Karpas-422 (cell line): ENCODE results near the gene SUV39H1. TPM values are rescaled to one million over a fixed set of nuclear protein-coding genes. Genes with fewer than 3 reads are reported as not detected.
"Not testable (repeated sequence)": the region's sequence is repeated elsewhere in the genome, so short reads cannot be mapped to it uniquely, and the experiment has no call there.

Experiments used
- DNase-seq: peaks from one replicate; pipeline ENCODE4 v3.0.0-alpha.2; 2015
- H2AFZ ChIP-seq: fragments of 200-600 bp; sonication (generic); 2 replicates; pipeline ENCODE4 v1.6.1; 2014; ENCODE audit warnings: antibody characterized with exemption, low read length, mixed read lengths
- H3K27ac ChIP-seq: fragments of 200-600 bp; sonication (generic); 2 replicates; pipeline ENCODE4 v1.5.1; 2014; ENCODE audit warnings: mild to moderate bottlenecking, low read length, moderate library complexity
- H3K27me3 ChIP-seq: fragments of 200-600 bp; sonication (generic); 2 replicates; pipeline ENCODE4 v1.6.1; 2014; ENCODE audit warnings: low read length, mixed read lengths
- H3K36me3 ChIP-seq: fragments of 200-600 bp; sonication (generic); 2 replicates; pipeline ENCODE4 v1.6.1; 2014; ENCODE audit warnings: low read length, mixed read lengths; ENCODE audit not compliant: insufficient read depth
- H3K4me1 ChIP-seq: fragments of 200-600 bp; sonication (generic); 2 replicates; pipeline ENCODE4 v1.6.1; 2014; ENCODE audit warnings: mild to moderate bottlenecking, low read length, mixed read lengths
- H3K4me2 ChIP-seq: fragments of 200-600 bp; sonication (generic); 2 replicates; pipeline ENCODE4 v1.6.1; 2014; ENCODE audit warnings: low read length, low read depth, mild to moderate bottlenecking; ENCODE audit not compliant: poor library complexity, severe bottlenecking
- H3K4me3 ChIP-seq: fragments of 200-600 bp; sonication (generic); 2 replicates; pipeline ENCODE4 v1.5.1; 2014; ENCODE audit warnings: mild to moderate bottlenecking, antibody characterized with exemption, low read length, mixed read lengths
- H3K79me2 ChIP-seq: fragments of 200-600 bp; sonication (generic); 2 replicates; pipeline ENCODE4 v1.6.1; 2014; ENCODE audit warnings: mild to moderate bottlenecking, low read length, mixed read lengths
- H3K9ac ChIP-seq: fragments of 200-600 bp; sonication (generic); 2 replicates; pipeline ENCODE4 v1.6.0; 2014; ENCODE audit warnings: low read length
- H3K9me2 ChIP-seq: fragments of 200-600 bp; sonication (generic), shearing (Covaris generic); replicated peaks from 2 replicates; pipeline ENCODE4 v1.6.0; 2014; ENCODE audit warnings: mild to moderate bottlenecking, low read length, moderate library complexity; ENCODE audit not compliant: insufficient read depth
- H3K9me3 ChIP-seq: fragments of 300-700, 200-600 bp; sonication (generic); 2 replicates; pipeline ENCODE4 v1.6.1; 2014; ENCODE audit warnings: low read length, mixed read lengths
- H4K20me1 ChIP-seq: fragments of 200-600 bp; sonication (generic); 2 replicates; pipeline ENCODE4 v1.6.1; 2014; ENCODE audit warnings: mild to moderate bottlenecking, antibody characterized with exemption, low read length, low read depth; ENCODE audit not compliant: insufficient read depth
- total RNA-seq: library from RNA; depleted of rRNA; stranded (reverse); fragments of >200 nt; shearing (Covaris generic); gene quantifications from 2 replicates; pipeline ENCODE4 v1.2.3, GENCODE V29; 2014; ENCODE audit warnings: low replicate concordance

Gene SUV39H1
- total RNA-seq, 1 experiment from 2014 or later: 9.5 TPM

GRCh38 chrX:48665991-48666390, 30.5 kb upstream of the SUV39H1 start:
- Histone ChIP-seq H3K27ac (no peak overlapping the region), H3K27me3 (no peaks in the 10 kb centered on the region), H3K9me2 (no peaks in the 10 kb centered on the region), H3K79me2 (no peaks in the 10 kb centered on the region), H3K4me3 (no peak overlapping the region), H4K20me1 (no peaks in the 10 kb centered on the region), H3K9me3 (no peaks in the 10 kb centered on the region), H3K4me1 (peaks cover 8% of the 10 kb centered on the region), H3K9ac (no peak overlapping the region), H2AFZ (no peak overlapping the region), H3K4me2 (no peak overlapping the region), H3K36me3 (no peaks in the 10 kb centered on the region)
- no peak for DNase-seq

GRCh38 chrX:48666649-48667048, 29.9 kb upstream of the SUV39H1 start:
- no peak overlapping the region for H3K27ac ChIP-seq
- no peaks in the 10 kb centered on the region for H3K36me3 ChIP-seq
- H3K4me2 ChIP-seq: no peak overlapping the region

GRCh38 chrX:48667509-48667908, 29.0 kb upstream of the SUV39H1 start:
- H3K9me3 ChIP-seq: no peaks in the 10 kb centered on the region
- DNase-seq: no peak
- no peak overlapping the region for H3K4me3 ChIP-seq
- H3K36me3 ChIP-seq: no peaks in the 10 kb centered on the region
- no peaks in the 10 kb centered on the region for H3K79me2 ChIP-seq
- no peak overlapping the region for H3K27ac ChIP-seq
- no peak overlapping the region for H3K4me2 ChIP-seq
- no peak overlapping the region for H3K9ac ChIP-seq
- no peaks in the 10 kb centered on the region for H3K9me2 ChIP-seq
- H4K20me1 ChIP-seq: no peaks in the 10 kb centered on the region
- H3K4me1 ChIP-seq: peaks cover 8% of the 10 kb centered on the region
- H3K27me3 ChIP-seq: no peaks in the 10 kb centered on the region
- no peak overlapping the region for H2AFZ ChIP-seq

More at GRCh38 chrX:48666649-48667048, 29.9 kb upstream of the SUV39H1 start:
- Histone ChIP-seq H3K9me2 (no peaks in the 10 kb centered on the region), H3K4me1 (peaks cover 8% of the 10 kb centered on the region), H3K79me2 (no peaks in the 10 kb centered on the region), H4K20me1 (no peaks in the 10 kb centered on the region), H3K27me3 (no peaks in the 10 kb centered on the region), H3K4me3 (no peak overlapping the region), H3K9ac (no peak overlapping the region), H3K9me3 (no peaks in the 10 kb centered on the region), H2AFZ (no peak overlapping the region)
- DNase-seq: no peak

- not testable (repeated sequence) for H3K9me3 ChIP-seq, H3K4me3 ChIP-seq, H2AFZ ChIP-seq, H3K4me2 ChIP-seq, H4K20me1 ChIP-seq, DNase-seq, H3K9me2 ChIP-seq, H3K9ac ChIP-seq, H3K4me1 ChIP-seq, H3K79me2 ChIP-seq, H3K36me3 ChIP-seq, H3K27ac ChIP-seq, H3K27me3 ChIP-seq
Measured at GRCh38 chrX:48668187-48668586, 28.3 kb upstream of the SUV39H1 start.

GRCh38 chrX:48676106-48676892, 20.2 kb upstream of the SUV39H1 start:
- H3K4me1 ChIP-seq: peaks cover 11% of the 10 kb centered on the region
- peak; percentile 94 for DNase-seq
- peak overlapping the region; percentile 84 for H3K4me3 ChIP-seq
- H3K79me2 ChIP-seq: peaks cover 4% of the 10 kb centered on the region; the same call in 1 of the 2 replicates
- H3K27ac ChIP-seq: peak overlapping the region; percentile 31
- no peak overlapping the region for H2AFZ ChIP-seq
- peak overlapping the region; percentile 79 for H3K4me2 ChIP-seq
- no peaks in the 10 kb centered on the region for H4K20me1 ChIP-seq
- no peaks in the 10 kb centered on the region for H3K27me3 ChIP-seq
- no peaks in the 10 kb centered on the region for H3K36me3 ChIP-seq
- H3K9me3 ChIP-seq: no peaks in the 10 kb centered on the region
- peak overlapping the region; percentile 90 for H3K9ac ChIP-seq
- H3K9me2 ChIP-seq: no peaks in the 10 kb centered on the region

- no peaks in the 10 kb centered on the region for H3K9me3 ChIP-seq
- no peaks in the 10 kb centered on the region for H3K36me3 ChIP-seq
- peaks cover 4% of the 10 kb centered on the region; the same call in 1 of the 2 replicates for H3K79me2 ChIP-seq
- H3K9ac ChIP-seq: peak overlapping the region; percentile 90
- peak overlapping the region; percentile 79 for H3K4me2 ChIP-seq
- H3K27ac ChIP-seq: no peak overlapping the region
- H3K4me1 ChIP-seq: peaks cover 11% of the 10 kb centered on the region
- no peaks in the 10 kb centered on the region for H3K27me3 ChIP-seq
- peak overlapping the region; percentile 84 for H3K4me3 ChIP-seq
- H3K9me2 ChIP-seq: no peaks in the 10 kb centered on the region
- no peaks in the 10 kb centered on the region for H4K20me1 ChIP-seq
- no peak overlapping the region for H2AFZ ChIP-seq
- peak; percentile 47 for DNase-seq
Measured at GRCh38 chrX:48676893-48677270, 19.7 kb upstream of the SUV39H1 start.

- Histone ChIP-seq H3K36me3 (no peaks in the 10 kb centered on the region), H3K27ac (no peak overlapping the region), H3K9me2 (no peaks in the 10 kb centered on the region), H3K4me3 (peak overlapping the region; percentile 84), H3K9me3 (no peaks in the 10 kb centered on the region), H4K20me1 (no peaks in the 10 kb centered on the region), H3K27me3 (no peaks in the 10 kb centered on the region), H3K4me2 (peak overlapping the region; percentile 79), H3K9ac (peak overlapping the region; percentile 90), H3K79me2 (peaks cover 4% of the 10 kb centered on the region; the same call in 1 of the 2 replicates), H3K4me1 (peaks cover 11% of the 10 kb centered on the region), H2AFZ (no peak overlapping the region)
- peak; percentile 32 for DNase-seq
Measured at GRCh38 chrX:48677516-48677915, 19.0 kb upstream of the SUV39H1 start.

GRCh38 chrX:48680467-48680866, 16.1 kb upstream of the SUV39H1 start:
- H3K36me3 ChIP-seq, H3K4me3 ChIP-seq, H2AFZ ChIP-seq, H4K20me1 ChIP-seq, H3K27me3 ChIP-seq, H3K4me2 ChIP-seq, H3K9me3 ChIP-seq, H3K9me2 ChIP-seq, H3K27ac ChIP-seq, H3K9ac ChIP-seq: not testable (repeated sequence)
- peak; percentile 67 for DNase-seq
- Histone ChIP-seq H3K4me1 (peaks cover 27% of the 10 kb centered on the region), H3K79me2 (peaks cover 19% of the 10 kb centered on the region)
